Measurements from ENCODE around the gene SYT3. TPM values are rescaled to one million over a fixed set of nuclear protein-coding genes. Genes with fewer than 3 reads are reported as not detected.
"Not testable (repeated sequence)": the region's sequence is repeated elsewhere in the genome, so short reads cannot be mapped to it uniquely, and the experiment has no call there.

SYT3 gene
- total and polyA plus RNA-seq, 2 donors, result 0.16 to 0.32 TPM

- 80% methylated on average over 11 of the region's 11 CpGs for WGBS
- DNase-seq (ENCODE audit: extremely low spot score); H3K36me3 ChIP-seq (ENCODE audit: insufficient read depth); H3K4me3 ChIP-seq (ENCODE audit: low read depth, low read length); H3K27ac ChIP-seq (ENCODE audit: low read depth); H3K4me1 ChIP-seq (ENCODE audit: insufficient read depth): not testable (repeated sequence)
Measured at GRCh38 chr19:50612504-50613404, 26.9 kb downstream of the SYT3 start.

GRCh38 chr19:50607874-50608785 is 31.6 kb downstream of the SYT3 start:
- Histone ChIP-seq H3K36me3 (ENCODE audit: insufficient read depth) (no peaks in the 10 kb centered on the region), H3K27ac (ENCODE audit: low read depth) (no peak overlapping the region), H3K4me1 (ENCODE audit: insufficient read depth) (no peaks in the 10 kb centered on the region), H3K4me3 (ENCODE audit: low read depth, low read length) (no peak overlapping the region)
- 12% methylated on average over 56 of the region's 56 CpGs for WGBS
- DNase-seq (ENCODE audit: extremely low spot score), result peak; percentile 26

- no peak overlapping the region for H3K27ac ChIP-seq (ENCODE audit: low read depth)
- H3K4me3 ChIP-seq (ENCODE audit: low read depth, low read length), result no peak overlapping the region
- H3K36me3 ChIP-seq (ENCODE audit: insufficient read depth), result no peaks in the 10 kb centered on the region
- WGBS, result 65% methylated on average over 20 of the region's 20 CpGs
- DNase-seq (ENCODE audit: extremely low spot score), result no peak
- H3K4me1 ChIP-seq (ENCODE audit: insufficient read depth), result no peaks in the 10 kb centered on the region
Measured at GRCh38 chr19:50607388-50607787, 32.3 kb downstream of the SYT3 start.

GRCh38 chr19:50606059-50606836 is 33.4 kb downstream of the SYT3 start:
- WGBS, result 37% methylated on average over 49 of the region's 58 CpGs
- not testable (repeated sequence) for DNase-seq (ENCODE audit: extremely low spot score); H3K4me3 ChIP-seq (ENCODE audit: low read depth, low read length)

GRCh38 chr19:50604264-50605073 is 35.2 kb downstream of the SYT3 start:
- not testable (repeated sequence) for H3K36me3 ChIP-seq (ENCODE audit: insufficient read depth); DNase-seq (ENCODE audit: extremely low spot score); H3K4me1 ChIP-seq (ENCODE audit: insufficient read depth); H3K27ac ChIP-seq (ENCODE audit: low read depth); H3K4me3 ChIP-seq (ENCODE audit: low read depth, low read length)
- WGBS, result 47% methylated on average over 42 of the region's 56 CpGs

More at GRCh38 chr19:50606059-50606836, 33.4 kb downstream of the SYT3 start:
- H3K36me3 ChIP-seq (ENCODE audit: insufficient read depth); H3K4me1 ChIP-seq (ENCODE audit: insufficient read depth); H3K27ac ChIP-seq (ENCODE audit: low read depth): not testable (repeated sequence)

GRCh38 chr19:50602935-50603334 is 36.7 kb downstream of the SYT3 start:
- Histone ChIP-seq H3K36me3 (ENCODE audit: insufficient read depth) (no peaks in the 10 kb centered on the region), H3K27ac (ENCODE audit: low read depth) (no peak overlapping the region), H3K4me1 (ENCODE audit: insufficient read depth) (no peaks in the 10 kb centered on the region), H3K4me3 (ENCODE audit: low read depth, low read length) (no peak overlapping the region)
- WGBS, result 80% methylated on average over 4 of the region's 4 CpGs
- no peak for DNase-seq (ENCODE audit: extremely low spot score)

GRCh38 chr19:50602496-50602895 is 37.2 kb downstream of the SYT3 start:
- DNase-seq (ENCODE audit: extremely low spot score), result no peak
- no peak overlapping the region for H3K27ac ChIP-seq (ENCODE audit: low read depth)
- H3K4me1 ChIP-seq (ENCODE audit: insufficient read depth), result no peaks in the 10 kb centered on the region
- no peaks in the 10 kb centered on the region for H3K36me3 ChIP-seq (ENCODE audit: insufficient read depth)
- no peak overlapping the region for H3K4me3 ChIP-seq (ENCODE audit: low read depth, low read length)
- WGBS, result 74% methylated on average over 6 of the region's 6 CpGs

- no peak for DNase-seq (ENCODE audit: extremely low spot score)
- WGBS, result 81% methylated on average over 5 of the region's 5 CpGs
- Histone ChIP-seq H3K4me1 (ENCODE audit: insufficient read depth) (no peaks in the 10 kb centered on the region), H3K36me3 (ENCODE audit: insufficient read depth) (no peaks in the 10 kb centered on the region), H3K27ac (ENCODE audit: low read depth) (no peak overlapping the region), H3K4me3 (ENCODE audit: low read depth, low read length) (no peak overlapping the region)
Measured at GRCh38 chr19:50602089-50602422, 37.6 kb downstream of the SYT3 start.

GRCh38 chr19:50601407-50602088 is 38.1 kb downstream of the SYT3 start:
- Histone ChIP-seq H3K27ac (ENCODE audit: low read depth) (no peak overlapping the region), H3K4me3 (ENCODE audit: low read depth, low read length) (no peak overlapping the region), H3K4me1 (ENCODE audit: insufficient read depth) (no peaks in the 10 kb centered on the region), H3K36me3 (ENCODE audit: insufficient read depth) (no peaks in the 10 kb centered on the region)
- no peak for DNase-seq (ENCODE audit: extremely low spot score)
- WGBS, result 64% methylated on average over 11 of the region's 11 CpGs

GRCh38 chr19:50599427-50599826 is 40.3 kb downstream of the SYT3 start:
- Histone ChIP-seq H3K4me1 (ENCODE audit: insufficient read depth) (no peaks in the 10 kb centered on the region), H3K27ac (ENCODE audit: low read depth) (no peak overlapping the region), H3K36me3 (ENCODE audit: insufficient read depth) (no peaks in the 10 kb centered on the region), H3K4me3 (ENCODE audit: low read depth, low read length) (no peak overlapping the region)
- 69% methylated on average over 9 of the region's 9 CpGs for WGBS
- no peak for DNase-seq (ENCODE audit: extremely low spot score)

GRCh38 chr19:50590191-50590590 is 49.5 kb downstream of the SYT3 start:
- no peak overlapping the region for H3K4me3 ChIP-seq (ENCODE audit: low read depth, low read length)
- 47% methylated on average over 3 of the region's 3 CpGs for WGBS
- DNase-seq (ENCODE audit: extremely low spot score), result no peak
- no peak overlapping the region for H3K27ac ChIP-seq (ENCODE audit: low read depth)
- no peaks in the 10 kb centered on the region for H3K36me3 ChIP-seq (ENCODE audit: insufficient read depth)
- H3K4me1 ChIP-seq (ENCODE audit: insufficient read depth), result no peaks in the 10 kb centered on the region
